IPS DF 19.7 (cell line): Measurements from ENCODE around the gene LAPTM4A.
A peak's percentile ranks its signal among the peaks of the same experiment; 100 is the strongest.

Source experiments
- DNase-seq: peaks from one replicate; pipeline ENCODE4 v3.0.0-alpha.2; 2013; ENCODE audit warnings: low read depth, low spot score

LAPTM4A gene

DNA sequence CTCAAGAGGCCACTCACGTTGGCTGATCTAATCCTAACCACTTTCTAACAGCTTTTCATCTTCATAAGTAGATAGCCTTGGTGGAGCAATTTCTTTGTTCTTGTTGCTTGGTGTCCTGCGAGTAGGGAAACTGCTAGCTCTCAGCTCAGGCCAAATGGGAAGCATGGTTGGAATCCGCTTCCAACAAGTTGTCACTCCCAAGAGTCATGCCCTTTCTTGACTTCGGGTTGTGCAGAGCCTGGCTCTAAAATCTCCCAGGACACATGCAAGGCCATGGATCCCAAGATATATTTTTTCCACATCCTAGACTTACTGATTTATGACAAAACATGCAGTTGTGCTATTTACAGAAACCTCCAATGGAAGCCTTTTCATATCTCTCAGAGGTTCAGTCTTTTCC lies 31.7 kb downstream of the LAPTM4A start:
- DNase-seq = no peak

DNA sequence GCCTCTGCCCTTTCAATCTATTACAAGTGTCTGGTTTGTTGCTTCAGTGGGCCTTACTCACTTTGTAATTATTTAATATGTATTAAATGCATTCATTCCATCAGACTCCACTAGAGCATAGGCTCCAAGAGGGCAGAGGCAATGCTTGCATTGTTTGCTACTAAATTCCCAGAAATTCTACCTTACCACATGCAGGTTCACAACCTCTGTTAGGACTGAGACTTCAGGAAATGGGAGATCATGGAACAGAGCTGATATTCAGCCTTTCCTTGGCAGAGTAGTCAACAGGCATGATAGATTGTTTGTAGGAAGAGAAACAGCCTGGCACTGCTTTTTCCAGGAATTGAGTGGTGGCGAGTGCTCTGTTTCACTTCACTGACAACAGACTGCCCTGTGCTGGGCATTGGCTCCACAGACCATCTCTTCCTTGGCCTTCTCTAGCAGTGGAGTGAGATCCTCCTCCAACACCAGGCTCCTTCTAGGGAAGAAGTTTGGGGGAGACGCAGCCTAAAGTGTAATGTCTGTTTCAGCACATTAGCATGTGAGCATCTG lies 32.8 kb downstream of the LAPTM4A start:
- no peak for DNase-seq

DNA sequence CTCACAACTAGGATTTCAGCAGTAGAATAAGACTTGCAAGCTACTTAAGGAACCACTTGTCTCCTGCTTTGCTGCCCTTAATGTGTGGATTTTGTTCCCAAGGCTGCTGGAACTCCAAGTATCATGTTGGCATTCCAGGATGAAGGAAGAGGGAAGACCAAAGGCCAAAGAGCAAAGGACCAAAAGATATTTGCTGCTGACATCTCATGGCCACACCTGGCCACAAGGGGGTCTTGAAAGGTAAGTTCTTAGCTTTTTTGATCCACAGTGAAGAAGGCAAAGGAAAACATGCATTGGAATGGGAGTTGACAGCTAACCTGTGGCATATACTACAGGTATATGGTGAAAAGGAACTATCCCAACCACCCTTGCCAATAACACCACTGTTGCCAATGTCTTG lies 35.1 kb downstream of the LAPTM4A start:
- no peak for DNase-seq

DNA sequence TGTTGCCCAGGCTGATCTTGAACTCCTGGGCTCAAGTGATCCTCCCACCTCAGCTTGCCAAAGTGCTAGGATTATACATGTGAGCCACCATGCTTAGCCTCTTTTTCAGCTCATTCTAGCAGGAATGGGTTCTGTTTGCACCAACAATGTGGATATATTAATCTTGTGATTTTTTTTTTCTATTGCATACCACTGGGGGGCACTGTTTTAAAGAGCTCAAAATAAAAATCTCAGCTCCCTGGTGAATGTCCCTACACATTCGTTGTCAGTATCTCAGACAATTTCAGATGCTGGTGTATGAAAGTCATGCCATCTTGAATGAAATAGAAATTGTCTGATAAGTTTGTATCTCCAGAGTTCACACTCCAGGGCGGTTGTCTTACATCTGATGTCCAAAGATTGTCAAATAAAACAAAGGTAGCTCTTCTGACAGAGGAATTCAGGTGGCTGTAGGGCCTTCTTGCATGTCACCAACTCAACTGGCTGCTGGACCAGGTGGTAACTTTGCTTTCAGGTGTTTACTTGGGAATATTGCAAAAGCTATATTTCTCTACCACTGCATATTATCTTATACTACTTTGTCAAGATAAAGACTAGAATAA lies 35.8 kb downstream of the LAPTM4A start:
- no peak for DNase-seq

DNA sequence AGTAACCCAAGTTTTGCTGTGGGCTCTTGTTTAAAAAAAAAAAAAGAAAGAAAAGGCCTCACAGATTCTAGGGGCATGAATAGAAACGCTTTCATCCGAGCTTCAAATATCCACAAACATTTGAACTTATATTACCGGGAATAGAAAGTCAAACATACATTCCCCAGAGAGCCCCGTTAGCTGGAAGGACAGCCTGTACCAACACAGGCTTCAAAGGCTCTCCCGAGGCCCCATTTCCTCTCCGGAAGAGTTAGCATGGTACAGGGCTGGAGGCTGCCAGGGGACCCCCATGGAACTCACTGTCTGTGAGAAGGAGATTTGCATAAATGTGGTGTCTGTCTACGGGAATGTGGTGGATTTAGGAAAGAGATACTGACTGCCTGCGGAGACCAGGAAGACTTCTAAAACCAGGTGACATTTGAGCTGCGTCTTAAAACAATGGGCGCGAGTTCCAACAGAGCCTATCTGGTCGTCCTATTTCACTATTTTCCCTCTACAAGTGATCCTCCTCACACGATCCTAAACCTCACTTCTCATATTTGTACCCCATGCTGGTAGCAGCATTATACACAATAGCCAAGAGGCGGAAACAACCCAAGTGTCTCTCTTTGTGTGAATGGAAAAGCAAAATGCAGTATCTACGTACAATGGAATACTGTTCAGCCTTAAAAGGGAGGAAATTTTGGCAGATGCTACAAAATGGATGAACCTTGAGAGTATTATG lies 38.1 kb downstream of the LAPTM4A start:
- DNase-seq = no peak

DNA sequence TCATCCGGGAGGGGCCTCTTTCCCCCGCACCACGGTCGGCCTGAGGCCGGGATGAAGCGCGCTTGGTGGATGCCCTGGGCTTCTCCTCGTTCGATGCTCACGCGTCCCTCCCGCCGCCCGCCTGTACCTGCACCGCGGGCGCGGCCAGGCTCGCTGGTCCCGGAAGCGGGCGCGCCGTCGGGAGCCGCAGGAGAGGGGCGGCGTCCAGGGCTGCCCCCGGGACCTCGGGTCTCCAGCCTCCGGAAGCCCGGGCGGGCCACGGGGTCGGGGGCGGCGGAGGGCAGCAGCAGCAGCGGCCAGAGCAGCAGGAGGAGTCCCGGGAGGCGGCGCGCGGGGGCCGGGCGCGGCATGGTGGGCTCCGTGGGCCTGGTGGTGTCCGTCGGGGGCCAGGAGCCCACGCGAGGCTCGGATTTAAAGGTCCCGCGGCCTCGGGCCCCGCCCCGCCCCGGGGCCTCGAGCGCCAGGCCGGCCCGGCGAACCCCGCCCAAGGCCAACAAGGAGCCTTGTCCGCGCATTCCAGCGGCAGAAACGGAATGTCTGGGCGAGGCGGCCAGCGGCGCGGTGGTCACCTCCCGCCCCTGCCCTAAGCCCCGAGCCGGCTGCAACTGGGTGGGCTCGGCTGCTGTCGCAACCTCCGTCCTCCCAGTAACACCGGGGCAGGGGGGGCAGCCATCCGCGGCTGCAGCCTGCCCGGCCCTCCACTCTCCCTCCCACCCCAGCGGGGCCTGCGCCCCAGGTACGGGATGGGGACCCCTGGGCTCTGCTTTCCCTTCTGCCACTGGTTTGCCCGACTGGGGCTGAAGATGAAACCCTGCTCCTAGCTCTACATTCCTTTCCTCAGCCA lies 38.9 kb downstream of the LAPTM4A start, which contains the start of gene MATN3:
MATN3 (minus strand) TSS at position 387 of the 844 bp plus-strand sequence; CDS start at position 350, 37 bp downstream.
- no peak for DNase-seq

DNA sequence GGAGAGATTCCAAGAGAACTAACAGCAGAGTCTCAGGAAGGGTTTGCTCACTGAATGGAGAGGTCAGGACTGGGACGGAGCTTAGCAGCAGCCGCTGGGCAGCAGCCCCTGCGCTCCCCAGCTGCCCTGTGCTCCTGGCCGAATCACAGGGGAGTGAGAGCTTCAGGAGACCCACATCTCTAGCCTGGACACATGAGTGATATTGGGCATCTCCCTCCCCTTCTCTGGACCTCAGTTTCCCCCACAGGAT lies 39.5 kb downstream of the LAPTM4A start:
- no peak for DNase-seq

DNA sequence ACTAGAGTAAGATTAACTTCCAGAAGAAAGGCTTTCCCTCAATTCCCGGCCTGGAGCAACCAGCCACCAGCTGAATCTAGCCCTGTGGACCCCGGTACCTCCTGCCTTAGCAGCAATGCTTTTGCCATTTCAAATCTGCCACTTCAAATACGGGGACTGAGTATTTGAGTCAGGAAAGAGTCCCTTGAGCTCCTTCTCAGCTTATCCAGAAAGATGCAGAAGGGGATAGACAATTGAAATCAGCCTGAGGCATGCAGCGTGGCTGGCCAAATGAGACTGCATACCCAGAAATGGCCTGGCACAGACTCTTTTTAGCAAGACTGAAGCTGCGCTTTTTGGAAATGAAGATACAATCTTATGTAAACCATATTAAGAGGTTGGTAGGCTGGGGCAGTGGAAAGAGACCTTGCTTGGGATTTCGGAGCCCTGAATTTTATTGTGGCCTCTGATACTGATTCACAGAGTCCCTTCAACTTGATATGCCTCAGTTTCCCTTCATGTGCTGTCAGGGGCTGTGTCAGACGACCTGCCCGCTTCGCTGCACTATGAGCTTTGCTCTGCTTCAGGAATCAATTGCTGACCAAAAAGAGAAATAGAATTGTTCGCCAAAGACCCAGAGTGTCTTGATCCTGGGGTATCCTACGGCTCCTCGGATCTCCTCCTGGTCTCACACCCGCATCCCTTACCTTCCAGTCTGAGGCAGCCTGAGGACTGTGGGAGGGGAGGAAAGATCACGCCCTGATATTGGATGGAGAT lies 40.0 kb downstream of the LAPTM4A start:
- DNase-seq = no peak

DNA sequence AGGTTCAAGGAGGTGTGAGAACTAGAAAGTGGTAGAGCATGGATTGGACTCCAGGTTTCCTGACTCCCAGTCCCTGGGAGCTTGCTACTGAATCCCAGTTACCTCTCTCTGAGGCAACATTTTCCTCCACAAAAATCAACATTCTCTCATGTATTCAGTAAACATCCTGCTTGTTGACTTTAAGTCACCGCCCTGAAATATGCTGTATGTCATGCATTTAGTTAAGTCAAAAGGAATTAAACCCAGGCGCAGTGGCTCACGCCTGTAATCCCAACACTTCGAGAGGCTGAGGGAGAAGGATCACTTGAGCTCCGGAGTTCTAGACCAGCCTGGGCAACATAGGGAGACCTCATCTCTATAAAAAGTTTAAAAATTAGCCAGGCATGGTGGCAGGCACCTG lies 42.7 kb downstream of the LAPTM4A start:
- no peak for DNase-seq

DNA sequence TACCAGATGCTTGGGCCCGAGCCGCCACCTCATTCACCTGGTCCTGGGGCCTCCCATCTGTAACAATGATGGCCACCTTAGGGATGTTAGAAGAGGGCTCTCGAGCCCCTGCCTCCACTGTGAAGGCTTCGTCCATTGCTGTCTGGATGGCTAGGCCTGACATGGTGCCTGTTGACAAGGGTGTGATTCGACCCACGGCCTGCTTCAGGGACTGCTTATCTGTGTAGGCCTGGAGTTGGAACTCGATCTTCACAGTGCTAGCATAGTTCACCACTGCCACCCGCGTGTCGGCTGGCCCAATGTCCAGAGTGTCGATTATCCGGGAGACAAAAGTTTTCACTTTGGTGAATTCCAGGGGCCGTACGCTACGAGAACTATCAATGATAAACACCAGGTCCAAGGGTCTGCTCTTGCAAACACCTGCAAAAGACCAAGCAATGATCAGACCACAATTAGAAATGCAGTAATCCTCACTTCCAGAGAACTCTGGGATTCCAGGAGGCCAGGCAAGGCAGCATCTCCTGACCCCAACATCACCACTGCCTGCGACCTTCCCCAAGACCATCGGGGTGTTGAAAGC lies 45.4 kb downstream of the LAPTM4A start:
- DNase-seq = no peak

DNA sequence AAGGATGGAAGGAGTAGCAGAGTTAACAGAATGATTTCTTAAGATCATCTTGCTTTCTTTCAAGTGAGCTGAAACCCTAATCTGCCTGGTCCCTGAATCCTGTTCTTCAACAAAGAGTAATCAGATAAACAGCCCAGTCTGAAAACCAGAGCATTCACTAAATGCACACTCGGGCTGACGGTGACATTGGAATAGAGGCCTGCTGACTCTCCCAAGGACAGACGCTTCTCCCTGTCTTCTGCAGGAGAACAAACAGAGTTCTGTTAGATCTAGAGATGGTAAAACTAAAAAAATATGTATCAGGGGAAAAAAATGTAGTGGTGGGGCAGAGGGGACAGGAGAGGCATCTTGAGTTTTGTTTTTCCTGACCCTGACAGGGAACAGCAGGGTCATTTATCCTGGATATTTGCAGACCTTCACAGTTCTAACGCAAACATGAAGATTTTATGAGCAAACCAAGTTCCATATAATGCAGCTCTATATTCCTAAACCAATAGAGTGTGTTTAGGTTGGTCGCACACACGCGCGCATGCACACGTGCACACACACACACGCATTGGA lies 46.3 kb downstream of the LAPTM4A start:
- DNase-seq = no peak

DNA sequence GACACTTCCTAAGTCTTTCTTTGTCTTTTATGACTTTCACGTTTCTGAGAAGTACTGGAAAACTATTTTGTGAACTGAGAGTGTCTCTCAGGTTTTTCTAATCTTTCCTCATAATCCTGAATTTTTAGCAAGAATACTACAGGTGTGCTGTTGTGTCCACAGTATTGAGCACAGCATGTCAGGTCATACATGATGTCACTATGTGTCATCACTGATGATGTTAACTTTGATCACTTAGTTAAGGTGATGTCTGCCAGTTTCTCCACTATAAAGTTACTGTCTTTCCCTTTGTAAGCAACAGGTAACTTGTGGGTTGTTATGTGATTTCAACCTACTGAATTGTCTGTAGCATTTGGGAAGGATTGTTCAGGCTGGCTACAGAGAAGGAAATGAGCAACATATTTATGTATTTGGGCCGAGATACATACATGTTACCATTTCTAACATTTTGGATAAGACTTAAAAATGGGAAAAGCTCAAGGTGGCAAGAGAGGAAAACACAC lies 50.0 kb downstream of the LAPTM4A start:
- DNase-seq = no peak

DNA sequence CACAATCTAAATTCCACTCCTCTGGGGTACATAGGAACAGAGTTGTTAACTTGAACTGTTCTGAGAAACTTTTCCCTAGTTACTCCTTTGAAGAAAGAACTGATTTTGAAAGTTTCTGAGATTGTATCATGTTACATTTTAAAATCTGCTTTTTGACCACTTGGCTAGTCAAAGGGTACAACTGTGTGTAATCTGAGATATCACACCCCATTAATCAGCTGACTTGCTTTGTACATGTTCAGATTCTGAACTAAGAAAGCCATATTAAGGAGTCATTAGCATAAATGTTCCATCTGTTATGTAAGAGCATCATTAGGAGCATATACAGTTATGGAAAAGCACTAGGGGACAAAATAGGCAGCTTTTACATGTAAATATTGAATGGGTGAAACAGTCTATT lies 57.7 kb downstream of the LAPTM4A start:
- DNase-seq = no peak

DNA sequence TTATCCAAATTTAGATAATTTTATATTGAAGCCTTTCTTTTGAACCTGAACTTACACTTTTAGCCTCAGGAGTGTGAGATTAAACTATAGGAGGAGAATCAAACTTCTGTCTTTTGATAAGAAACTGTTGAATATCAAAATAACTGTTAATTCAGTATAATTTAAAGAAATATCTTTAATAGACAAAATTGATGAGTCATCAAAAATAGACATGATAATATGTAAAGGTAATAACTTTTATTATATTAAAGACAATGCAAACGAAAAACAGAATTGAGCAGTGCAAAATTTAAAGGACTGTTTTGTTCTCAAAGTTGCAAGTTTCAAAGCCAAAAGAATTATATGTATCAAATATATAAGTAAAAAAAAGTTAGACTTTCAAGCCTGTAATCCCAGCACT lies 59.5 kb downstream of the LAPTM4A start:
- DNase-seq = no peak

DNA sequence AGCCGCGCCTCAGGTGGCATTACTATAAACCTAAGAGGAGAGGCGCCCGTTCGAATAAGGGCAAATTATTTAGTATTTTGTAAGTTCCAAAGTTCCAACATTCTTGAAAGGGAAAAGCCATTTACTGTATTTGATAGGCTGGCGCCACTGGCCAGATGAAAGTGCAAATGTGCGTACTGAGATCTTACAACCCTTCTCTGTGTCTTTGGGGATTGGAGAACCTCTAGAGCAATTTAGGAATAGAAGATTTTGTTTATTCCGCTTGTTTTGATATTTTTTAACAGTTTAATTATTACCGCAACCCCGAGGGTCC lies 61.1 kb downstream of the LAPTM4A start:
- DNase-seq = no peak

DNA sequence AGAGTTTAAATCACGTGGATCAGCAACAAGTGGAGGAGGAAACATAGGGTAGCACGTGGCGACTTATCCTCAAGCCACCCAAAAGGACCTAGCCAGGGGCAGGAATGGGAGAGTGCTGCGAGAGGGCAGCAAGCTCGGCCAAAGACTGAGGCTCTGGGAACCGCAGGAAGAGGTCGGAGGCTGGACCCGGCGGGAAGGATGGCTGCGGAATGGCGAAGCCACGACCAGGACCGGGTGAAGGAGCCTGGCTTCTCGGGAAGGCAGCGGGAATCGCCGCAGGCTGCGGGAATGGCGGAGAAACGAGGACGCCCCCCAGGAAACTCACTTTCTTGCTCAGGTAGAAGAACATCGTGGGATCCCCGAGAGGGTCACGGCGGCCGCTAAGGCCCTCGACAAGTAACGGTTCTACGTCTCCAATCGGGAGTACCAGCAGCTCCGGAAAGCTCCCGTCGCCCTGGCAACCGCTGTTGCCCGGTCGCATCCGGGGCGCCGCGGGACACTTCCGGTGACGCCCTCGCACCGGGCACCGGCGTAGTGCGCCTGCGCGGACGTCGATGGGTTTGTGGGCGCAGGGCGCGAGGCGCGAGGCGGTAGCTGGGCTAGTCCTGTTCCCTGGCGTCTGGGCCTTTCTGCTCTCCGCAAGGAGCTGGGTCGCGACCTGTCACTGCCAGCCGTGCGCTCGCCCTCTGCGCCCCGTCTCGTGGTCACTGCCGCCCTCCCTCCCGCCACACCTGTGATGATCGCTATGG lies 61.6 kb downstream of the LAPTM4A start, which contains the start of gene WDR35:
WDR35 (minus strand) TSS at position 439 of the 749 bp plus-strand sequence; CDS start at position 349, 90 bp downstream.
- DNase-seq = peak; percentile 70

DNA sequence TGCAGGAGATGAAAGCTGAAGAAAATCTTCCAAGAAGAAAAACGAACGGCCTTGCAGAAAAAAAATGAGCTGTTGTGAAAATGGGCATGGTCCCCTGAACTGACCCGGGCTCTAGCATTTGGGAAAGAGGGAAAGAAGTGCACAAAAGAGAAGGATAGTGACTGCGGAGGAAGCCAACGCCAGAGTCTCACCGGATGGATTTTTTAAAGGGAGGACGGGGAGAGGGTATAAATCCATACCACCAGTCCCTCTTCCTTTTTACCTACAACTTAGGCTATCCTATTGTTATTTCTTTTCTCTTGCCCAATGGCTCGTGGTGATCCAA lies 62.1 kb downstream of the LAPTM4A start:
- DNase-seq = no peak

DNA sequence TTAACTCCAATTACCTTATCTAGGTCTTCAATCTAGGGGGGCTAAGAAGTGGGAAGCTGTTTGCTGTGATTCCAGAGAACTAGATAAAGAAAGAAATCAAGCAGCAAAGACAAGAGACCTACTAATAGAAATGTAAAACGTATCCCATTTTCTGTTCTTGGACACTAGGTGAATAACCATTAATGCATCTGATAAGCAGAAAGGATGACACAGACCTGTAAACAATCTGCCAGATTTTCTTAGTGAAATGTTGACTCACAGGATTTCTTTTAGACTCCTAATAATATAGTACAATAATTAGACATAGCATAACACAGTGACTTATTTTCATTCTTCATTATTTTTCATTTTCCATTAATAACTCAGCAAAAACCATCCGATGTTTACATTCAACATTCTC lies 62.8 kb downstream of the LAPTM4A start:
- no peak for DNase-seq

DNA sequence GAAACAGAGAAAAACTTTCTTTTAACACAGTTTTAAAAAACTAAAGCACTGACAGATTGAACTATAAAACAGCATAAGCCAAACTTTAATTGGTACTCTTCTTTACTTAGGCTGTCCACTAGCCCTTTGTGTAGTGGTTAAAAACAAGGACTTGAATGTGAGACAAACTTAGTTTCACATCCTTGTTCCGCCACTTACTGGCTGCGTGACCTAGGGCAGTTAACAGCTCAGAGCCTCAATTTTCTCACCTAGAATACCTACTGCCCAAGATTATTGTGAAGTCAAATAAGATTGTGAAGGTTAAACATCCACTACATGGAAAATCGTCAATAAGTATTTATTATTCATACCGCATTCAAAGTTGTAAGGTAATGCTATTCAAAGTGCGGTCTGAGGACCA lies 63.5 kb downstream of the LAPTM4A start:
- DNase-seq = no peak
